Activated naive CD4-positive, alpha-beta T cell treated with anti-CD3 and anti-CD28 coated beads, Interleukin-2, amount 50 U/mL, for 72 hours (primary cell): ENCODE measurements around the gene ADAMTS20. TPM values are rescaled to one million over a fixed set of nuclear protein-coding genes. Genes with fewer than 3 reads are reported as not detected.

ENCODE experiments used
- ATAC-seq, 2 donors: fragments of 150-1000 bp; cut with Tn5 transposase; 2 replicates each; pipeline ENCODE4 v1.10.0; 2021; ENCODE audit warnings: mild to moderate bottlenecking in 2 of 2, moderate library complexity in 2 of 2
- DNase-seq, 2 donors: peaks; one replicate each; pipeline ENCODE4 v3.0.0; 2021 to 2022; ENCODE audit warnings: low spot score in 2 of 2
- H3K27ac Mint-ChIP-seq, 2 donors: one replicate each; pipeline ENCODE4 v1.8.0; 2022; ENCODE audit warnings: mild to moderate bottlenecking in 2 of 2, mixed read lengths in 2 of 2
- H3K36me3 Mint-ChIP-seq, 2 donors: one replicate each; pipeline ENCODE4 v1.8.0; 2022; ENCODE audit warnings: mixed read lengths in 2 of 2
- H3K9me3 Mint-ChIP-seq, 2 donors: one replicate each; pipeline ENCODE4 v1.8.0; 2022; ENCODE audit warnings: mixed read lengths in 2 of 2
- total RNA-seq, 2 donors: library from RNA; stranded (reverse); gene quantifications; one replicate each; pipeline ENCODE4 v1.2.3, GENCODE V29; 2022

The ADAMTS20 gene
- total RNA-seq, 2 donors from 2014 or later = not detected

- ATAC-seq = peak in 1 of 2 donors; percentile 20
Measured at GRCh38 chr12:43338848-43339526, 213.0 kb downstream of the ADAMTS20 start.

GRCh38 chr12:43337571-43338444 is 214.2 kb downstream of the ADAMTS20 start:
- Mint-ChIP-seq H3K9me3 (peaks cover 6 to 7% of the 10 kb centered on the region in 2 donors), H3K27ac (no peak overlapping the region), H3K36me3 (no peaks in the 10 kb centered on the region)
- no peak for DNase-seq
- peak in 1 of 2 donors; percentile 20 for ATAC-seq

More at GRCh38 chr12:43338848-43339526, 213.0 kb downstream of the ADAMTS20 start:
- DNase-seq = no peak
- no peaks in the 10 kb centered on the region for H3K36me3 Mint-ChIP-seq
- H3K27ac Mint-ChIP-seq = no peak overlapping the region
- peaks cover 7 to 12% of the 10 kb centered on the region in 2 donors for H3K9me3 Mint-ChIP-seq

DNA sequence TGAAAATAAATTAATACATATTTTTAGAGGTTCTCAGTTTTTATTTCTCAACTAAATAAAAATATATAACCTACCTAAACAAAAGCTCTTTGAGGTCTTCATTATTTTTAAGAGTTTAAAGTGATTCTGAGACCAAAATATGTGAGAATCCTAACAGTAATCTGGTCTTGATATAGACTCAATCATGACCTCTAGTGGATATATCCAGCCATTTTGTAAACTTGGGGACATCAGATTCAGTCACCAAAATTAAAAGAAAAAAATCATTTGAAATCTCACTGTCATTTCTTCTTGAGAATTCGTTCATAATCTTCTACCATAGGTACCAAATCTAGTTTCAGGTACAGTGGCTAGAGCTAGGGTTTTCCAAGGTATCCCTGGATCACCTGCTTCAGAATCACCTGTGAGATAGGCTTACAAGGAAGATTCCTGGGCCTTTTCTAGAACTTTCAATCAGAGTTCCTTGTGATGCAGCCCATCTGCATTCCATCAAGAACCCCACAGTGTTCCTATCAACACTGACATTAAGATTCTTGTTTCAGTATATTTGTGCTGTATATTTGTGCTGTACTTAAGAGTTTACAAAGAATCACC is 214.9 kb downstream of the ADAMTS20 start:
- H3K36me3 Mint-ChIP-seq = no peaks in the 10 kb centered on the region
- DNase-seq (no peak), ATAC-seq (no peak)
- peaks cover 0 to 1% of the 10 kb centered on the region in 2 donors for H3K9me3 Mint-ChIP-seq
- no peak overlapping the region for H3K27ac Mint-ChIP-seq

- peaks cover 0 to 3% of the 10 kb centered on the region in 2 donors for H3K9me3 Mint-ChIP-seq
- ATAC-seq (no peak), DNase-seq (no peak)
- H3K27ac Mint-ChIP-seq = peak overlapping the region in 1 of 2 donors; percentile 5
- no peaks in the 10 kb centered on the region for H3K36me3 Mint-ChIP-seq
Measured at GRCh38 chr12:43333644-43334043, 218.4 kb downstream of the ADAMTS20 start.

GRCh38 chr12:43332977-43333640 is 218.9 kb downstream of the ADAMTS20 start:
- H3K27ac Mint-ChIP-seq = no peak overlapping the region
- DNase-seq = no peak
- H3K9me3 Mint-ChIP-seq = peaks cover 0 to 3% of the 10 kb centered on the region in 2 donors
- ATAC-seq = no peak
- H3K36me3 Mint-ChIP-seq = no peaks in the 10 kb centered on the region

GRCh38 chr12:43331935-43332334 is 220.1 kb downstream of the ADAMTS20 start:
- ATAC-seq (no peak), DNase-seq (no peak)
- peaks cover 0 to 3% of the 10 kb centered on the region in 2 donors for H3K9me3 Mint-ChIP-seq
- H3K27ac Mint-ChIP-seq = no peak overlapping the region
- H3K36me3 Mint-ChIP-seq = no peaks in the 10 kb centered on the region

GRCh38 chr12:43329375-43329774 is 222.6 kb downstream of the ADAMTS20 start:
- ATAC-seq (no peak), DNase-seq (no peak)
- Mint-ChIP-seq H3K36me3 (no peaks in the 10 kb centered on the region), H3K27ac (no peak overlapping the region), H3K9me3 (peaks cover 0 to 3% of the 10 kb centered on the region in 2 donors)

DNA sequence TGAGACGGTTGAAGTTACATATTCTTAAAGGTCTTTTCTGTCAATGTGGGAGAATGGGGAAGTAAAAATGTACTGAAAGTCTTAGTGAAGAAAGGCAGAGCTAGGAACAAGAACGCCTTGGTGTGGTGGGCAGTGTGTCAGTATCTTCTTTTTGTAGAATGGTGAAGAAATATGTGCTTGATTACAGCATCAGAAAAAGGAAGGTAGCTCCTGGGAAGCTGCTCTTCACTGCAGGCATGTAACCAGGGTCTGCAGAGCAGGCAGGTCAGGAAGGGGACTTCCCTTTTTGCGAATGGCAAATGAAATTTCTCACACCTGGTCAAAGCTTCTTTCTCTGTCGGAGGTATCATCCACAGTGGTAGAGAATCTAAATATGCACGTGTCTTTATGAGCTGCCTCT is 226.2 kb downstream of the ADAMTS20 start:
- no peak for DNase-seq
- peaks cover 3 to 4% of the 10 kb centered on the region in 2 donors for H3K9me3 Mint-ChIP-seq
- no peak overlapping the region for H3K27ac Mint-ChIP-seq
- H3K36me3 Mint-ChIP-seq = no peaks in the 10 kb centered on the region
- ATAC-seq = no peak

GRCh38 chr12:43320281-43320680 is 231.7 kb downstream of the ADAMTS20 start:
- Mint-ChIP-seq H3K27ac (no peak overlapping the region), H3K36me3 (no peaks in the 10 kb centered on the region), H3K9me3 (peaks cover 0 to 4% of the 10 kb centered on the region in 2 donors)
- ATAC-seq (no peak), DNase-seq (no peak)

DNA sequence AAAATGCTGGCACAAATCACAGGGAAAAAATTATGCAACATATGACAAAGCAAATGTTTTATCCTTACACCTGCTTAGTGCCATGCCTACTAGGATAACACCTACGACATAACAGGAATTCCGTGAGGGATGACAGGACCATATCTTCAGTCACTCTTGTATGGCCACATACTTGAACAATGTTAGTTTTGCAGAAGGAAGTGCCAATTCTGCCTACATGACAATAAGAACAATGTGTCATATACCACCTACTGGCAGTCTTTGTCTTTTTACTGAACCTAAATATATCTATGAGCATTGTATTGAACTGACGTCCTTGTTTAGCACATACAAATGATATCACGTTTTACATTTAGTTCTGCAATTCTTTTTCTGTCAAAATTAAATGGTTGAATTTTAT is 234.0 kb downstream of the ADAMTS20 start:
- DNase-seq = no peak
- no peak for ATAC-seq
- Mint-ChIP-seq H3K9me3 (peaks cover 0 to 4% of the 10 kb centered on the region in 2 donors), H3K36me3 (no peaks in the 10 kb centered on the region), H3K27ac (no peak overlapping the region)

DNA sequence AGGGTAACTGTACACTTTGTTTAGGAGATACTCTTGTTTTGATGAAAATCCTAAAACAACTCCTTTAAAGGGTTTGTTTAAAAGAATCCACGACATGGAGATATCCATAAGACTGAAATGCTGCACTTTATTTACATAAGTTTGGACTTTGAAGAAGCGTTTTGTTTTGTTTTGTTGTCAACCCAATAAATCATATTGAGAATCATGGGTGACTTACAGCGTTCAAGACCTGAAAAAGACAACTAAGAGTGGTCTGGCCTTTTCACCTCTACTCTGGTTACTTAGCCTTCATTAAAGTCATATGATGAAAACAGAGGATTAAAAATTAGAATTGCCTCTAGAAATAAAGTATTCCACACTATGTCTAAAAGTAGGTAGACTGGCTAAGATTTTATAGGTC is 234.8 kb downstream of the ADAMTS20 start:
- H3K27ac Mint-ChIP-seq = no peak overlapping the region
- ATAC-seq (no peak), DNase-seq (no peak)
- H3K36me3 Mint-ChIP-seq = no peaks in the 10 kb centered on the region
- H3K9me3 Mint-ChIP-seq = peaks cover 0 to 4% of the 10 kb centered on the region in 2 donors

DNA sequence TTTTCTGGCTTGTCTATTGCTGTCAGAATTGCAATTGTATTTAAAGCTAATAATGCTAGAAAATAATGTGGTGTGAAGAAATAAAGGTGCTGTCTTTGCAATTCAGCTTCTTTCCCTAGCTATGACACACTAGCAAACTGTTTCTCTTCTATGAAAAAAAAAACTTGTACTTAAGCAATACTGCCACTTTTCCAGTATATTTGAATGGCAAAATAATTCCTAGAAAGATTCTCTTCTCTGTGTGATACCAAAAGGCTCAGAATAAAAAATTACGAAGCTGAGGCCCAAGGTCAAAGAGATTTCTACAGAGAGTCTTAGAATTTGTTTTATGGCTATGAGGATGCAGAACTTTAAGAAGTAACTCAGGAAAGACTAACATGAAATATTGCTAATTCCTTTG is 235.5 kb downstream of the ADAMTS20 start:
- H3K27ac Mint-ChIP-seq = no peak overlapping the region
- ATAC-seq = no peak
- no peaks in the 10 kb centered on the region for H3K9me3 Mint-ChIP-seq

GRCh38 chr12:43315961-43316360 is 236.0 kb downstream of the ADAMTS20 start:
- Mint-ChIP-seq H3K9me3 (peaks cover 3% of the 10 kb centered on the region in 2 donors), H3K36me3 (no peaks in the 10 kb centered on the region), H3K27ac (no peak overlapping the region)
- no peak for ATAC-seq
- no peak for DNase-seq

More for the DNA sequence above, 235.5 kb downstream of the ADAMTS20 start:
- H3K36me3 Mint-ChIP-seq = no peaks in the 10 kb centered on the region
- no peak for DNase-seq

GRCh38 chr12:43312991-43313505 is 239.0 kb downstream of the ADAMTS20 start:
- DNase-seq (no peak), ATAC-seq (no peak)
- H3K36me3 Mint-ChIP-seq = no peaks in the 10 kb centered on the region
- no peak overlapping the region for H3K27ac Mint-ChIP-seq
- peaks cover 6 to 10% of the 10 kb centered on the region in 2 donors for H3K9me3 Mint-ChIP-seq

DNA sequence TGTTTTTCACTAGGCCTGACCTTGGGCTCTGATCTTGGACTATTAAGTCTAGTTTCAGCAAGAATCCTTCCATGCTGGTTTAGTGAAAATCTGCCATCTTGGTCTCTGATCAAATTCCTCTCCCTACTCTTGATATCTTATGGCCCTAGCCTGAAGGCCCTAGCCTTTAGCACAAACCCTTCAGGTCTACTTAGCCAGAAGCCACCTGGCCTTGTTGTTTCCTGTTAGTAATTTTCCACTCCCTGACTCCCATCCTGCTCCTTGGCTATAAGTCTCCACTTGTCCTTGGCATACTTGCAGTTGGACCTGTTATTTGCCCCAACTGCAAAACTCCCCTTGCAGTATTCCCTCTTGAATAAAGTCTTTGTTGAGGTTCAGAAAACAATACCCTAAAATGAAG is 241.4 kb downstream of the ADAMTS20 start:
- Mint-ChIP-seq H3K36me3 (no peaks in the 10 kb centered on the region), H3K27ac (no peak overlapping the region), H3K9me3 (peaks cover 6 to 11% of the 10 kb centered on the region in 2 donors)
- DNase-seq (no peak), ATAC-seq (no peak)

DNA sequence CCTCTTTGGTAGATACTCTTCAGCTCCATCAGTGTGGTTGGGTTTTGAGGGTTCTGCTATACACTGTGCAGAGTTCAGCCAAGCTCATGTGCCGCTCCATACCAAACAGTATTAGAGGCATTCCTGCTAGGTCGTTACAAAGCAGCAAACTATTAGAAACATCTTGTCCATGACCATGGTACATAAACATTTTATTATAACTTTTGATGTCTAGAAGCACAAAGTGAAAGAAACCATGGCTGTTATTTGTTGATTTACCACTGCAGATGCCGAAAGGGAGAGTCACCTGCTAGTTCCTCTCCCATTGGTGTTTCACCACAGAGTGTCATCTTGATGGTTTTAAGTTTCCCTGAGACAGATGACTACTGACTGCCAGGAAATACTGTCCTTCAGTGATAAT is 242.0 kb downstream of the ADAMTS20 start:
- Mint-ChIP-seq H3K36me3 (no peaks in the 10 kb centered on the region), H3K9me3 (peaks cover 6 to 11% of the 10 kb centered on the region in 2 donors), H3K27ac (no peak overlapping the region)
- no peak for DNase-seq
- ATAC-seq = no peak
